ENCODE results near the gene ASIC2.

Gene ASIC2

GRCh38 chr17:33080091-33080490 lies 213.0 kb downstream of the ASIC2 start:
- TF ChIP-seq CTCF (IDR thresholded peaks at IDR 0.05): no peak
- no peak for TF ChIP-seq ZFX (IDR thresholded peaks at IDR 0.05; ENCODE audit: borderline replicate concordance)
- H3K27ac ChIP-seq: no peak overlapping the region

- TF ChIP-seq ZFX (IDR thresholded peaks at IDR 0.05; ENCODE audit: borderline replicate concordance) (no peak), CTCF (IDR thresholded peaks at IDR 0.05) (no peak)
- H3K27ac ChIP-seq: no peak overlapping the region
Measured at GRCh38 chr17:33079201-33079600, 213.9 kb downstream of the ASIC2 start.

GRCh38 chr17:33076979-33077378 lies 216.1 kb downstream of the ASIC2 start:
- no peak for TF ChIP-seq ZFX (IDR thresholded peaks at IDR 0.05; ENCODE audit: borderline replicate concordance)
- no peak for TF ChIP-seq CTCF (IDR thresholded peaks at IDR 0.05)
- no peak overlapping the region for H3K27ac ChIP-seq

- H3K27ac ChIP-seq: no peak overlapping the region
- TF ChIP-seq ZFX (IDR thresholded peaks at IDR 0.05; ENCODE audit: borderline replicate concordance) (no peak), CTCF (IDR thresholded peaks at IDR 0.05) (no peak)
Measured at GRCh38 chr17:33073416-33073815, 219.7 kb downstream of the ASIC2 start.

- no peak for TF ChIP-seq ZFX (IDR thresholded peaks at IDR 0.05; ENCODE audit: borderline replicate concordance)
- TF ChIP-seq CTCF (IDR thresholded peaks at IDR 0.05): no peak
Measured at GRCh38 chr17:33072421-33073161, 220.5 kb downstream of the ASIC2 start.

GRCh38 chr17:33071656-33072055 lies 221.4 kb downstream of the ASIC2 start:
- no peak for TF ChIP-seq CTCF (IDR thresholded peaks at IDR 0.05)
- TF ChIP-seq ZFX (IDR thresholded peaks at IDR 0.05; ENCODE audit: borderline replicate concordance): no peak
- no peak overlapping the region for H3K27ac ChIP-seq

More at GRCh38 chr17:33072421-33073161, 220.5 kb downstream of the ASIC2 start:
- H3K27ac ChIP-seq: no peak overlapping the region

- no peak overlapping the region for H3K27ac ChIP-seq
- TF ChIP-seq ZFX (IDR thresholded peaks at IDR 0.05; ENCODE audit: borderline replicate concordance) (no peak), CTCF (IDR thresholded peaks at IDR 0.05) (no peak)
Measured at GRCh38 chr17:33057564-33057963, 235.5 kb downstream of the ASIC2 start.
